Right kidney (tissue), 9 donors: ENCODE measurements around the gene PADI1.

Experiments
- DNase-seq: peaks from one replicate; pipeline ENCODE4 v3.0.0-alpha.2; 2016
- long read RNA-seq, 8 donors: transcript quantifications; one replicate each; lab custom pipeline, GENCODE V29; 2026

The PADI1 gene, protein sequence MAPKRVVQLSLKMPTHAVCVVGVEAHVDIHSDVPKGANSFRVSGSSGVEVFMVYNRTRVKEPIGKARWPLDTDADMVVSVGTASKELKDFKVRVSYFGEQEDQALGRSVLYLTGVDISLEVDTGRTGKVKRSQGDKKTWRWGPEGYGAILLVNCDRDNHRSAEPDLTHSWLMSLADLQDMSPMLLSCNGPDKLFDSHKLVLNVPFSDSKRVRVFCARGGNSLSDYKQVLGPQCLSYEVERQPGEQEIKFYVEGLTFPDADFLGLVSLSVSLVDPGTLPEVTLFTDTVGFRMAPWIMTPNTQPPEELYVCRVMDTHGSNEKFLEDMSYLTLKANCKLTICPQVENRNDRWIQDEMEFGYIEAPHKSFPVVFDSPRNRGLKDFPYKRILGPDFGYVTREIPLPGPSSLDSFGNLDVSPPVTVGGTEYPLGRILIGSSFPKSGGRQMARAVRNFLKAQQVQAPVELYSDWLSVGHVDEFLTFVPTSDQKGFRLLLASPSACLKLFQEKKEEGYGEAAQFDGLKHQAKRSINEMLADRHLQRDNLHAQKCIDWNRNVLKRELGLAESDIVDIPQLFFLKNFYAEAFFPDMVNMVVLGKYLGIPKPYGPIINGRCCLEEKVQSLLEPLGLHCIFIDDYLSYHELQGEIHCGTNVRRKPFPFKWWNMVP
- long read RNA-seq, donor 1: 0 reads
- long read RNA-seq, donor 2: 0 reads
- long read RNA-seq, donor 3: 0 reads
- long read RNA-seq, donor 4: 0 reads
- long read RNA-seq, donor 5: 0 reads
- long read RNA-seq, donor 6: 0 reads
- long read RNA-seq, donor 7: 0 reads
- long read RNA-seq, donor 8: 0 reads

DNA sequence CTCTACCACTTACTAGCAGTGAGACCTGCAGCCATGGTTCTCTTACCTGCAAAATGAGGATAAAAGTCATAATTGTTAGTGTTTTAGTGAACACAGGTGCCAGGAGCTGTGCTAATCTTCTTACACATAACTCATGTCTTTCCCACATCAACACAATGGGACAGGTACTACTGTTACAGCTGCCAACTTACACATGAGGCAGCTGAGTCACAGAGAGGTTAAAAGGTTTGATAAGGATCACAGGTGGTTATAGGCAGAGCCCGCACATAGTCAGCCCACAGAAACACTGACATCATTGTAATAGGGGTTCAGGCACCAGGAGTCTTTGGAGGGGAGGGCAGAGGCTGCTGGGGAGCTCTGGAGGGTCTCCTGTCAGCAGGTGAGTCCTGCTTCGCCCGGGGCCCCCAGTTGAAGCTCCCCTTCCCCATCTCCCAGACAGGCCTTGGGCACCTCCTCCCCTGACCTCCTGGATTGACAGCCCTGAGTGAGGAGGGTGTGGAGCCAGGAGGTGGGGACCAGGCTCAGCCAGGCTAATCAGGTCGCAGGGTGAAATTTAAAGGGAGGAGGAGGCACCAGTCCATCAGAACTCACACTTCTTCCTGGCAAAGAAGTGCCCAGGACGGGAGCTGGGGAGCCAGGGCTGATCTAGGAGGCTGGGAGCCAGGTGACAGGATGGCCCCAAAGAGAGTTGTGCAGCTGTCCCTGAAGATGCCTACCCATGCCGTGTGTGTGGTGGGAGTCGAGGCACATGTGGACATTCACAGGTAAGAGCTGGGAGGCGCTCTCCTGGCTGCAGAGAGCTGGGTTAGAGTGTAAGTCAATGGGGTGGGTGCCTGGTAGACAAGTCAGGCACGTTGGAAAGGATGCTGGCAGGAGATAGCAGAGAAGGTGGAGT lies at the start of gene PADI1:
Gene PADI1, plus strand, starts transcription at position 583 of the 895 bp plus-strand sequence. Its CDS starts 90 bp downstream, at position 673.
- no peak for DNase-seq

DNA sequence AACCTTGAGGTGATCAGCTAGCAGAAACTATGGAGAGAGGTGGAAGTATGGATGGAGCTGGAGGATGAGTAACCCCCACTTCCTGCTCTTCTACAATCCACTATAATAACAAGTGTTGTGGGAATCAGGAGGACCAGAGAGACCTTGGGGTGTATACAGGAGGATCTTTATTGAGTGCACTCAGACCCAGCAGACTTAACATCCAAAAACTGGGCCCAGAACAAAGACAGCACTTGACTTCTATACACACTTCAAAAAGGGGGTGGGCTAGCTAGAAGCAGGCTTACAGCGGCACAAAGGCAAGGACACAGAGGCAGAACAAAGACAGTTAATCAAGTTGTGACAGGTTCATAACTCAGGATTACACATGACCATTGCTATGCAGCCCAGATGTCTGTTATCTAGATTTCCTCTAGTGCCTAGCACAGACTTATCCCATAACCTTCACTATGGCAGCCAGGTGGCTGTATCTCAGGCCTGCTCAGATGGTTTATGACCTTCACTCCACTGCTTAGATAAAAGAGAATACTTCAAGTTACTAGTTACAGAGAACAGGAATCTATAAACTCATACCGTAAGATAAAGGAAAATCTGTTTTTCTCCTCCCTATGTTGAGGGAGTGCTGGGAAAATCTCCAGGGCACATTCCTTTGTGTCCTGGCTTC lies 49.5 kb upstream of the PADI1 start:
- no peak for DNase-seq

DNA sequence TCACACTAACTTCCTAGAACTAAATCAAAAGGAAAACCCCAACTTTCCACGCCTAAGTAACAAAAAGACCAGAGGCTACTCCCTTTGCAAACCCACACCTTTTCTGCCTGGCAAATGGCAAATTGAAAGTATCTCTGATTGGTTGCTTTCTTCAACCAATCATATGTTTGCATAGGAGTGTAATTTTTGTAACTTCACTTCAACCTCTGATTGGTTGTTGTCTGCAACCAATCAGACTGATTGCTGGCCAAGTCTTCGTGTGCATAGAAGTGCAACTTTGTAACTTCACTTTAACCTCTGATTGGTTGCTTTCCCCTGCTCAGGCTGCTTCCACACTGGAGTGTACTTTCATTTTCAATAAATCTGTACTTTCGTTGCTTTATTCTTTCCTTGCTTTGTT lies 48.8 kb upstream of the PADI1 start:
- DNase-seq: no peak

DNA sequence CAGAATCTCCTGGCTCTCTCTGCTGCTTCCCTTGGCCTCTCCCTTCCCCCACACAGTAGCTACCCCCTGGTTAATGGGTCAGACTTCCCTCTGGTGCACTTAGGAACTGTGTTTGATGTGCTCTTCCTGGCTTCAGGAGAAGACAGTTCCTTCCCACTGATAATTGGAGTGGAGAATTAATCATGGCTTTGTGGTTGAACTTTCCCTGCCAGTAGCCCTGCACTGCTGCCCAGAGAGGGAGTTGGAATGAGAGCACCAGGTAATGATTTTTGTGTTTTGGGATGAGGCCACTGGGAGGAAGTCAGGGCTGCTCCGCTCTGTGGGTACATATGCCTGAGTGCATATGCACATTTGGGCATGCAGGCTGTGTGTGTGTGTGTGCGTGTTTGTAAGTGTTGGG lies 46.0 kb upstream of the PADI1 start:
- no peak for DNase-seq

DNA sequence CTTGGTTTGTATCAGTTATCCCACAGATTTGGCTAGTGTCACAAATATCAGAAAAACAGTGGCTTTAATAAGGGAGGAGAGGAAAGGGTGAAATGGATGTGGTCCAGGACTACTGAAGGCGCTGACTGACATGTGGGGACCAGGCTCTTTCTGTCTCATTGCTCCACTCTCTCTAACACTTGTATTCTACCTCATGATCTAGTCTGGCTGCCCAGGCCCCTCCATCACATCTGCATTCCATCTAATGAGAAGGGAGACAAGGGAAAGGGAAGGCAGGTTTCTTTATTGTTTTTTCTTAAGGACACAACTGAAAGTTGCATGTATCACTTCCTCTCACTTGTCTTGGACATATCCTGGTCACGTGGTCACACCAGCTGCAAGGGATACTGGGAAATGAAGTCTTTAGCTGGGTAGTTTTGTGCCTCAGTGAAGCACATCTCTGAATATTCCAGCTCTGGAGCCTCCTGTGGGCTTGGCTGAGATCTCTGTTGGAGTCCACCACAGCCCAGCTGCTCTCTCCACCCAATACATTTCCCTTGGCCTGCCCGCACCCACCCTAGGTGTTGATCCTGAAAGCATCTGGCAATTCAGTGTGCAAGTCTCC lies 43.7 kb upstream of the PADI1 start:
- DNase-seq: no peak

DNA sequence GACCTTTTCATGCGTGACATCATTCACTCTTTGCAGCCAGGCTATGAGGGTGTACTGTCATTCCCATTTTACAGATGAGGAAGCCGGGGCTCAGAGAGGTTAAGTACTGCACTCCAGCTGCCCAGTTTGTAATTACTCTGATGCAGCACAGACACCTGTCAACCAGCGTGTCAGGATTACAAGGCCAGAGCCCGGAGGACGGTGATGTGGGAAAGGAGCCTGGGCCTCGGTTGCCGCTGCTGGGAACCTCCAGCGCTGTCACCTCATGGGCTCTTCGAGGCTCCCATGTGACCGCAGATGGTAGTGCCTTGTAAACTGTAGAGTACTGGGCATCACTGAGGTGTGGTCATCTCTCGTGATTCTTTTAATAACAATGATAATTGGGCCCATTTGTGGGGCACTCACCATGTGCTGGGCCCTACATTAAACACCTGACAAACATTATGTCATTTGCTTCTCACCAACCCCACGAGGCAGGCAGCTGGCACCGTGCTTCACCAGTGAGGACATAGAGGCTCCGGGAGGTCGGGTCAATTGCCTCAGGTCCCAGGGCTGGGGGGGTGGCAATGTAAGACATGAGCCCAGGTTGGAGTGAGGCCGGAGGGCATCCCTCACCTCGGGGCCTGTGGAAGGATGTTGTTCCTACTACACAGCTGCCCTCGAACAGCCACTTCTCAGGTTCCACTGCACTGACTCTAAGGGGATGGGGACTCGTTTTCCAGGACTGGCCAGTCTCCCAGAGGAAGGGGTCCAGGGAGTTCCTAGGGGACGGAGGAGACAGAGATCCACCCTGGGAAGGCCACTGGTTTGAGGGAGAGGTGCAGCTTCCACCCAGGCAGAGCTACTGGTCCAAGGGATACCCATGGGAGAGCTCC lies 42.8 kb upstream of the PADI1 start:
- DNase-seq: no peak

DNA sequence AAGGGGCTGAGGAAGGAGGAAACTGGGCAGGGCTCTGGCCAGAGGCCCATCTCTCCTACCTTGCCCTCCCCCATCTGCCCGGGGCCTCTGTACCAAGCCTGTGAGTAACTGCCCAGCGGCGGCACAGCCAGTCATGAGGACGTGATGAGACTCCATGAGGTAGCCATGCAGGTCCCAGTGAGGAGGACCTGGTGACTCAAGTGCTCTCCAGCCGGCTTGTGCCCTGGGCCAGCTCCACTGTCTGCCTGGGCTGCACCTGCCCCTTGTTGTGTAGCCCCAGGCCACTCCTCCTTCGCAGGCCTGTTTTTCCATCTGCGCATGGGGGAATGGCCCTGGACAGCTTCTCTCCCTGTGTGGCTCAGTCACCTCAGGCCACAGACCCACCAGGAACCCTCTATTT lies 42.0 kb upstream of the PADI1 start:
- DNase-seq: no peak

DNA sequence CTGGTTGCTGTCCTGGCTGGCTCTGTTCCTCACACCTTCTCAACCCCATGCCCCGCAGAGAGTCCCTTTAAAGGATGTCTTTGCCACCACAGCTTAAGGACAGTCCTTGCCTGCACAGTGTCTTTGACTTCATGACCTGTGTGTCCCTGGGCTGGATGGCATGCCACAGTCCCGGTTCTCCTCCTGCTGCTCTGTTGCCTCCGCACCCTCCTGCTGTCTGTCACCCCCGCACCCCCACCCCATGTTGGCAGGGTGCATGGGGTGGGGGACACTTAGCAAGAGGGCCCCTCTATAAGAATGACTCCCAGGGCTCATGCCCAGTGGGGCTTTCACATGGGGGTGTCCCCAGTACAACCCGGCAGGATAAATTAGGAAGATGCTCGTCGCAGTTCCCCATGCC lies 41.6 kb upstream of the PADI1 start:
- no peak for DNase-seq

DNA sequence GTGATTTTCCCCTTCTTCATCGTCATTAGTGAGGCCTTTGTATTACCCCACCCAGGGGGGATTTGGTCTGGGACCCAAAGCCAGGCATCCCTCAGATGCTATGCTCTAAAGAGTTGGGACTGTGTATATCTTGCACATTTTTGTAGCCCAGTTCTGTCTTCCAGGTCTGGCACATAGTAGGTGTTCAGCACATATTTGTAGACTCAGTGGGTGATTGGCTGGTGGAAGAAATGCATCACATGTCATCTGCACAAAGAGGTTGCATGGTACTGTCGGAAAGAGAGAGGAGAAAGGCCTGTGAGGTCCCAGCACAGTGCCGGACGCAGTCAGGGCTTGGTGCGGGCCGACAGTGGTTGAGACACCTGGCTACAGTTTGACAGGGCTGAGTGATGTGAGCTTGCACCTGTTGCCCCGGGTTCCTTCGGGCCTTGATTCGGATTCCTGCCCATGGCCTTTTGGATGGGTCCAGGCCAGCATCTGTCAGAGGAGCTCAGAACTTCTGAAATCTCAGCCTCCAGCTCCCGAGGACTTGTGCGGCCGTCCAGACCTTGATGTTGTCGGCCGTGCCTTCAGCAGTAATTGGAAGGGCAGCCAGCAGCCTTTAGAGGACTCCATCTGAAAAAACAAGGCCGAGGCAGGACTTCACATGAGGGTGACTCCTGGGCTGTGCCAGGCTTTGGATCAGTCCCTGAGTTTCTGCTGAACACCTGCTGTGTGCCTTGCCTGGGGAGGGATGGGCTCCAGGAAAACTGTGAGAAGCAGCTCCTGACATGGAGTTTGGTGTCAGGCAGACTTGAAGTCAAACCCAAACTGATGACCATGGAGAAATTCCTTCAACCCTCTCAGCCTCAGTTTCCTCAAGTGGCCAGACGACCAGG lies 40.9 kb upstream of the PADI1 start:
- no peak for DNase-seq

DNA sequence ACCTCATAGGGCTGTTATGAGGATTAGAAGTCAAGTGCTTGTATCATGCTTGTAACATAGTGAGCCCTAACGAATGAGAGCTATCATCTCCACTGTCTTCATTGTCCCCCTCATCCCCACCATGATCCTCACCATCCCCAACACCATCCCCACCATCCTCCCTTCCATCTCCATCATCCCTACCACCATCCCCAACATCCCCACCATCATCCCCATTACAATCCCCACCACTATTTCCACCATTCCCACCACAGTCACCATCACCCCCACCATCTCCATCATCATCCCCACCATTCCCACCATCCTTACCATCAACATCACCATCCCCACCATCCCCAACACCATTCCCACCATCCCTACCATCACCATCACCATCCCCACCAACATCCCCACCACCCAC lies 39.1 kb upstream of the PADI1 start:
- DNase-seq: no peak

DNA sequence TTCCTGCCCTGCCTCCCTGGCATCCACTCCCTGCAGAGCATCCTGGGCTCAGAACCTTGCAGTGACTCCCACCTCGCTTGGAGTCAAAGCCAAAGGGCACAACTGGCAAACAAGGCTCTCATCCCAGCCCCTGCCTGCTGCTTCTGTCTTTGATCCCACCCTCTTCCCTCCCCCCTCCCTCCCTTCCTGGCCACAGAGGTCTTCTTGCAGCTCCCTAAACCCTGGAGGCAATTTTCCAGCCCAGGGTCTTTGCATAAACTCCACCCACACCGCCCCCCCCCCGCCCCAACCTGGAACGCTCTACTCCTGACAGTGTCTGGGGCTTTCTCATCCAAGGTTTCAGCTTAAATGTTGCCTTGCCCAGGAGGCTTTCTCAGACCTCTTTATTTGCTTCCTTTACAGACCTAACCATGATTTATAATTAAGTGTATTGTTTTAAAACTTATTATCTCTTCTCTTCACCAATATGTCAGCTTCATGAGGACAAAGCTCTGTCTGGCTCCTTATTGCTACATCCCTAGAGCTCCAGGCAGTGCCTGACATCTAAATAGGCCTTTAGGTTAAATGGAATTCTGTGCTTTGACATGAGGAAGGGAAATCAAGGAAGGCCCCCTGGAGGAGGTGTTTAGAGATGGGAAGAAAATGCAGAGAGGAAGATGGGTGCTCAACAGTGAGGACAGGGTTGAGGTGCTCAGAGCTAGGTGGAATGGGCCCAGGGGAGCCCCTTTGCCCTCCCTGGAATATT lies 37.7 kb upstream of the PADI1 start:
- DNase-seq: no peak

DNA sequence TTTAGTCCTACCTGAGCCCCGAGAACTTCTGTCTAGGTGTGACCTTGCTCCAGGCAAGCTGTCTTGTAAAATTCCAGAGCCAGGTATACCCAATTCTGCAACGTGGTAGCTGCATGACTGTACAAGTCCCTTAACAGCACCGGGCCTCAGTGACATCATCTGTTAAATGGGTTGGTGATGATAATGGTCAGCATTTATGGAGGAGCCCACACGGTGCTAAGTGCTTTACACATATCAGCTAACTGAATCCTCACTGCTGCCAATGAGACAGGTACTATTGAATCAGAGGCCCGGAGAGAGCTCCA lies 37.2 kb upstream of the PADI1 start:
- no peak for DNase-seq

DNA sequence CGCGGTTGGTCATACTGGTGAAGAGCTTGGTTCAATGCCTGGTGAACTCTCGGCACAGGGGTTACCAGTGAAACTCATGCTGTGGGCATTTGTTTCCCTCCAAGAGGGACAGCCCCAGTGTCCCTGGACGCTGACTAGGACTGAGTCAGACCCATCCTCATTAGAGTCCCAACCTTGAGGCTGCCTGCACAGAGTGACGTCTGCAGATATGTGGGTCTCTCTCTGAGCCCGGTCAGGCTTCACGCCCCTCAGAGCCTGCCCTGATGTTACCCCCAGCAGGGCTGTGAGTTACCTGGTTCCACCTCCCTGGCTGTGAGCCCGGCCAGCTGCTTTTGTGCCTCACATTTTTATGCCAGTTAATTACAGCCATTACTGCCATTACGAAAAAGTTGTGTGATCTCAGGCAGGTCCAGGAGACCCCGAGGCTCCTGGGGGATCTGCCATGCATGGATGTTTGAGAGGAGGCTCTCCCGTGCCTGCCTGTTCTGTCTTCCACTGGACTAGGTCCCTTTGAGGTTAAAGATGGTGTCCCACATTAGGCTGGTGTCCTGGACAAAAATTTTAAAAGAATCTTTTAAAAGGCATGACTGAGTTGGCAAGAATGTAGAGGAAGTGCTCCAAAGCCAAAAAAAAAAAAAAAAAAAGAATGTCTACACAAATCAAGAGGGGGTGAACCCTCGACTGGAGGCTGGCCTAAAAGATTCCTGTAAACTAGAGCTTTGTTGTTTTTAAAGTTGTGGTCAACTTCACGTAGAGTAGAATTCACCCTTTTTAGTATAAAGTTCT lies 36.6 kb upstream of the PADI1 start:
- DNase-seq: no peak

DNA sequence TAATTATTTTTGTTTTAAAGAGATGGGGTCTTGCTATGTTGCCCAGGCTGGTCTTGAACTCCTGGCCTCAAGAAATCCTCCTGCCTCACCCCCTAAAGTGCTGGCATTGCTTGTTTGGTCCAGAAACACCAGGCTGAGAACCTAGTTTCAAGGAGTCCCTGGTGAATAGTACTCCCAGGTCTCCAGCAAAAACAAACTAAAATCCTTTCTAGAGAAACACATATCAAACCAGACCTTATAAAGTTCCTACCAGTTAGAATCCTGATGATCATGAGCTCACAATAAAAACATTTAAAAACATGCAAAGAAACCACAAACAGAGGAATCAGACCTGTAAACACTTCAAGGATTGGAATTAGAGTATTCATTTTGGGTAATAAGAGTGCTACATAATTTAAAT lies 34.4 kb upstream of the PADI1 start:
- DNase-seq: no peak

DNA sequence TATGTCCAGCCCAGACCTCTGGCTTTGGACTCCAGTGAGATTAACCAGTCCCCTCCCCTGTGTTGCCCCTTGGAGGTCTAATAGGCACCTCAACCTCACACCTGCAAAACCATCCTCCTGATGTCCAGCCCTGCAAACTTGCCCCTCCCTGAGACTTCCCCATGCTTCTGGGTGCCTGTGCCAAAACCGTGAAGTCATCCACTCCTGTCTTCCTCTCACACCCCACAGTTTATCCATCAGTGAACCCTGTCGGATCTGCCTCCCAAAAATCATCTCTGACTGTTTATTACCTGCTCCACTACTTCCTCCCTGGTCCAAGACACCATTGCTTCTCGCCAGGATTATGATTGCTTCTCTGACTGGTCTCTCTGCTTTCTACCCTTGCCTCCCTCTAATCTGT lies 31.7 kb upstream of the PADI1 start:
- no peak for DNase-seq

DNA sequence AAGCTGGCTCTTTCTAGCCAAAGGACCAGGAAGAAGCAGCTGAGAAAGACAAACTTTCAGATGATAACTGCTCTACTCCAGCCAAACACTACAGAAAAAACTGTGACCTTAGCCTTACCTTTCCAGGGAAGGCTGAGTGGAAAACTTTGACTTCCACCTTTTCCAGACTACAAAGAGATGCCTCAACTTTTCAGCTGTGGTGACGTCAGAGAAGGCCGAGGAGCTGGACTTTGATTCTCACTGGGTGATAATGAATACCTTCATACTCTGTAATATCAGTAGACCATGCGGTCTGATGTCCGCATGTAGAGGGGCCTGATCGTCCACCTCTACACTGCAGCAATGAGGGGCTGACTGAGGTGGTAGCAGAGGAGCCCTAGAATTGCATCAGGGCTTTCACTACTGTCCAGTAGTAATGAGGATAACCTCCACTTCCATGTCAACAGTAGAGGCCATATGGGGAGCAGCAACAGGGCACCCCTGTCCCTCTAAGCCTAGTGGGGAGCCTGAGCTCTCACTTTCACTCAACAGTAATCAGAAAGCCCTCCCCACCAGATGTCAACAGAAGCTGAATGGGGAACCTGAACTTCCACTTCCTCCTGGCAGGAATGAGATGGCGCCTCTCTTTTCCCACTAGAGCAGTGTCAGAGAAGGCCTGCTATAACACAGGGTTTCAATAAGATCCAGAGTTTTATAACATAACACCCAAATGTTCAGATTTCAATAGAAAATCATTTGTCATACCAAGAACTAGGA lies 28.4 kb upstream of the PADI1 start:
- DNase-seq: no peak

DNA sequence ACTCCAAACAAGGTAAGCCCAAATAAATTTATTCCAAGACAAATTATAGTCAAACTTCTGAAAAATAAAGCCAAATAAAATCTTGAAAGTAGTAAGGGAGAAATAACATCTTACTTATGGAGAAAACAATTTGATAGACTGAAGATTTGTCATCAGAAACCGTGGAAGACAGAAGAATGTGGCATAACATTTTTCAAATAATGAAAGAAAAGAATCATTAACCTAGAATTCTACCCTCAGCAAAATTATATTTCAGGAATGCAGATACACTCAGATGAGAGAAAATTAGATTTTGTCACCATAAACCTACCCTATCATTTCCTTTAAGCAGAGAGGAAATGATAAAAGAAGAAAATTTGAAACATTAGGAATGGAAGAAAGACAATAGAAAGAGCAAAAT lies 27.3 kb upstream of the PADI1 start:
- DNase-seq: no peak
